ENCODE results near the gene DIP2C. TPM values are rescaled to one million over a fixed set of nuclear protein-coding genes. Genes with fewer than 3 reads are reported as not detected.
"Not testable (repeated sequence)": the region's sequence is repeated elsewhere in the genome, so short reads cannot be mapped to it uniquely, and the experiment has no call there.

The DIP2C gene
- total RNA-seq, 2 experiments from 2014 or later, result 0.70 to 0.76 TPM

DNA sequence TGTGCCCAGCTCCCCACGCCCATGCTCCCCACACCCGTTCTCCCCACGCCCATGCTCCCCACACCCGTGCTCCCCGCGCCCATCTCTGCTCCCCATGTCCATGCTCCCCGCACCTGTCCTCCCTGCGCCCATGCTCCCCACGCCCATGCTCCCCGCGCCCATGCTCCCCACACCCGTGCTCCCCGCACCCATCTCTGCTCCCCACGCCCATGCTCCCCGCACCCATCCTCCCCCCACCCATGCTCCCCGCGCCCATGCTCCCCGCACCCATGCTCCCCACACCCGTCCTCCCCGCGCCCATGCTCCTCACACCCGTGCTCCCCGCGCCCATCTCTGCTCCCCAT lies 10.8 kb downstream of the DIP2C start:
- H3K4me1 Mint-ChIP-seq; POLR2A ChIA-PET; H3K36me3 Mint-ChIP-seq (ENCODE audit: low read depth); H3K4me3 Mint-ChIP-seq; CTCF ChIA-PET; H3K9me3 Mint-ChIP-seq; DNase-seq; H3K27ac Mint-ChIP-seq: not testable (repeated sequence)
- H3K27me3 Mint-ChIP-seq, result peaks cover 12% of the 10 kb centered on the region

DNA sequence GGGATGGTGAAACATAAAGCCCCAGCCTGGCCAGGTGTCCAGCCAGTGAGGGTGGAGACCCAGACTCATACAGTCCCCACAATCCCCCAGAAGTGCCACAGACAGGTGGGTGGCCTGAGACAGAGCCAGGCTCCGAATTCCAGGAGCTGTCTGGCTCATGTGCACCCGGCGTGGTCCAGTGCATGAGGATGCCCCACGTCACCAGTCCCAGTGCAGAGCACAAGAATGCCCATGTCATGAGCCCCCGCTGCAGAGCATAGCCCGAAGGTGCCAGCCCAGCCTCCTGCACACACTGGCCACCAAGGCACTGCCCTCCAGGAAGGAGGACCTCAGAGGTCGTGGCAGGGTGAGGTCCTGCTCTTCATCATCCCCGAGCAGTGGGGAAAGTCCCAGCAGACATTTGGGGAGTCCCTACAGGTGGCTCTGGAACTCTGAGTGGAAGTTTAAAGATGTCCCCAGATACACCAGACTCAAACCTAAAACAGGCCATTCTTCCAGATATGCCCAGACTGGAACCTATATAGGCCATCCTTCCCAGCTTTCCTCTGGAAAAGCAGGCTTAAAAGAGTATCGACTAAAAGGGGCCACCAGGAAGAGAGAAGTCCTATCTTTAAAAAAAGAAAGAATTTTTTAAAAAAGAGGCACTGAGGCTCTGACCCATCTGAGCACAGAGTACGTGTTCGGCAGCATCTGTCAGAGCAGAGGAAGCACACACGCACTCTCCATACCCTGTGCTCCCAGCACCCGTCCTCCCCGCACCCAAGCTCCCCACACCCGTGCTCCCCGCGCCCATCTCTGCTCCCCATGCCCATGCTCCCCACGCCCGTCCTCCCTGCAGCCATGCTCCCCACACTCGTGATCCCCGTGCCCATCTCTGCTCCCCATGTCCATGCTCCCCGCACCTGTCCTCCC lies 11.5 kb downstream of the DIP2C start:
- ChIA-PET POLR2A (no interaction called here), CTCF (interaction anchor here (0.6 kb wide), 1 partner anchor 165 kb away, joined by 4 read pairs; no protein-coding TSS in a partner anchor)
- H3K4me1 Mint-ChIP-seq, result peaks cover 5% of the 10 kb centered on the region
- no peaks in the 10 kb centered on the region for H3K9me3 Mint-ChIP-seq
- no peak overlapping the region for H3K4me3 Mint-ChIP-seq
- no peak overlapping the region for H3K27ac Mint-ChIP-seq
- DNase-seq, result no peak
- peaks cover 16% of the 10 kb centered on the region for H3K27me3 Mint-ChIP-seq
- H3K36me3 Mint-ChIP-seq (ENCODE audit: low read depth), result no peaks in the 10 kb centered on the region

DNA sequence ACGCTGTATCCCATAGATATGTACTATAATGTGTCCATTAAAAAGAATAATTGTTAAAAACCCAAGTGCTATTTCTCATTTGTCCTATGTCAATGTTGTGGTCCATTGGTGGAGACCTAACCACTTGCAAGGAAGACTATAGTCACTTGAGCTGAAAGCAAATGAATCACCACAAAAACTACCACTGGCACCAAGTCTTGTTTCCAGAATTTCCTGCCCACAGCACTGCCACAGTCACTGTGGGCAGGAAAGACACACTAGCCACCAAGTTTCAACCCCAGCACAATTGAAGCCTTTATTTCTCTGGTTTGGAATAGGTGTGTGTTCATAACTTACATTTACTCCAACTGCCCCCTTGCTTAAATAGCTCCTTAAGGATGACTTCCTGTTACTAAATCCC lies 12.4 kb downstream of the DIP2C start:
- H3K27me3 Mint-ChIP-seq, result peaks cover 16% of the 10 kb centered on the region
- ChIA-PET CTCF (interaction anchor here (0.6 kb wide), 1 partner anchor 164 kb away, joined by 4 read pairs; no protein-coding TSS in a partner anchor), POLR2A (interaction anchor here (0.6 kb wide), 1 partner anchor 136 kb away, joined by 4 read pairs; no protein-coding TSS in a partner anchor)
- H3K27ac Mint-ChIP-seq, result no peak overlapping the region
- DNase-seq, result no peak
- no peaks in the 10 kb centered on the region for H3K36me3 Mint-ChIP-seq (ENCODE audit: low read depth)
- peaks cover 5% of the 10 kb centered on the region for H3K4me1 Mint-ChIP-seq
- H3K4me3 Mint-ChIP-seq, result no peak overlapping the region
- H3K9me3 Mint-ChIP-seq, result peaks cover under 1% of the 10 kb centered on the region

DNA sequence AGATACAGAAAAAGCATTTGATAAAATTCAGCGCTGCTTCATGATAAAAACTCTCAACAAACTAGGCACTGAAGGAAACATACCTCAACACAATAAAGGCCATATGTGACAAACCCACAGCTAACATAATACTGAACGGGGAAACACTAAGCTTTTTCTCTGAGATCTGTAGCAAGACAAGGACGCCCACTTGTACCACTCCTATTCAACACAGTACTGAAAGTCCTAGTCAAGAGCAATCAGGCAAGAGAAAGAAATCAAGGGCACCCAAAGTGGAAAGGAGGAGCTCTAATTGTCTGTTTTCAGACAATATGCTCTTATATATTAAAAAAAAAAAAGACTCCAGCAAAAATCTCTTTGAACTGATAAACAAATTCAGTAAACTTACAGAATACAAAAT lies 13.3 kb downstream of the DIP2C start:
- no peak for DNase-seq
- Mint-ChIP-seq H3K27me3 (peaks cover 16% of the 10 kb centered on the region), H3K27ac (no peak overlapping the region), H3K4me3 (no peak overlapping the region), H3K9me3 (peaks cover 3% of the 10 kb centered on the region), H3K4me1 (peaks cover 5% of the 10 kb centered on the region), H3K36me3 (ENCODE audit: low read depth) (no peaks in the 10 kb centered on the region)
- ChIA-PET POLR2A (no interaction called here), CTCF (no interaction called here)

DNA sequence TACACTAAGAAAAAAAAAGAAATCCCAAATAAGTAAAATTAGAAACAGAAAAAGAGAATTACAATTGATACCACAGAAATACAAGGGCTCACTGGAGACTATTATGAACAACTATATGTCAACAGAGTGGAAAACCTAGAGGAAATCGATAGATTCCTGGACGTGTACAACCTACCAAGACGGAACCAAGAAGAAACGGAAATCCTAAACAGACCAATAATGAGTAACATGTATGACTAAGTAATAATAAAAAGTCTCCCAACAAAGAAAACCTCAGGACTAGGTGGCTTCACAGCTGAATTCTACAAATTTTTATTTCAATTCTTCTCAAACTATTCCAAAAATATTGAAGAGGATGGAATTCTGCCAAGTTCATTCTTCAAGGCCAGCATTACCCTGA lies 13.9 kb downstream of the DIP2C start:
- Mint-ChIP-seq H3K36me3 (ENCODE audit: low read depth) (no peaks in the 10 kb centered on the region), H3K27ac (no peak overlapping the region)
- POLR2A ChIA-PET, result no interaction called here

DNA sequence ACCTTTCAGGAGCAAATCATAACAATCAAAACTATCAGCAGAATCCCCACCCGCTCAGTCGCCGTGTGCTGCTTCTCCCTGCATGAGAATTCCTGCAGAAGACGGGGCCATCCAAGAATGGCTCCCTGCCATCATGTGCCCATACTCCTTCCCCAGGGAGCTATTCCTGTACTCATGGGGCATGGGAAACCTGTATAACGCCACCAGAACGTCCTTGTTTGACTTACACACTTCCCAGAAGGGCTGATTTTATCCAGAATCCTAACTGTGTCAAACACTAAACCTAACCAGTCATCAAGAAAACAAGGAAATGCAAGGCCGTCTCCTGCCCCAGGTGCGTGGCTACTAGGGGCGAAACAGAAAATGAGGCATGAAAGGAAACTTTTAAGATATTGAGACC lies 16.0 kb downstream of the DIP2C start:
- peaks cover 16% of the 10 kb centered on the region for H3K27me3 Mint-ChIP-seq
- DNase-seq, result no peak
- H3K9me3 Mint-ChIP-seq, result peaks cover 10% of the 10 kb centered on the region
- no peak overlapping the region for H3K27ac Mint-ChIP-seq
- ChIA-PET POLR2A (no interaction called here), CTCF (no interaction called here)
- no peaks in the 10 kb centered on the region for H3K36me3 Mint-ChIP-seq (ENCODE audit: low read depth)
- peaks cover 5% of the 10 kb centered on the region for H3K4me1 Mint-ChIP-seq
- H3K4me3 Mint-ChIP-seq, result no peak overlapping the region

More for the DNA sequence above, 13.9 kb downstream of the DIP2C start:
- Mint-ChIP-seq H3K4me3 (no peak overlapping the region), H3K27me3 (peaks cover 16% of the 10 kb centered on the region), H3K4me1 (peaks cover 5% of the 10 kb centered on the region), H3K9me3 (peaks cover 3% of the 10 kb centered on the region)
- DNase-seq, result no peak
- CTCF ChIA-PET, result no interaction called here

DNA sequence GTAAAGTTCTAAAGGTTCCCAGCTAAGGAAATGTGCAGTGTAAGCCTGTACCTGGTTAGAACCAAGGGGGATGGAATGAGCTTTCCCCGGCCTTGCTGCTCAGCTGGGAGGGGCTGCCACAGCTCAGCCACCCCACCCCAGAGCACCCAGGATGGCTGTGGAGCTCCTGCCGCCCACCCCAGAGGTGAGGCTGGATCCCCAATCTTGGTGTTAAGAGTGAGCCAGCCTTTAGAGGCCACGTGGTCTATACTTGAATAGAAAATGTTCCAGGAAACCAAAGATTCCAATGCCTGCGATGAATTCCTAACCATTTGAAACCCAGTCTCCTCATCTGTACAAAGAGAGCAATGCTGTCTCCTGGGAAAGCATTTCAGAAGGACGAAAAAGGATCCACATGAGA lies 16.5 kb downstream of the DIP2C start:
- H3K4me1 Mint-ChIP-seq, result peaks cover 5% of the 10 kb centered on the region
- H3K36me3 Mint-ChIP-seq (ENCODE audit: low read depth), result no peaks in the 10 kb centered on the region
- POLR2A ChIA-PET, result no interaction called here
- DNase-seq, result no peak
- no peak overlapping the region for H3K27ac Mint-ChIP-seq
- H3K9me3 Mint-ChIP-seq, result peaks cover 10% of the 10 kb centered on the region
- CTCF ChIA-PET, result no interaction called here
- H3K4me3 Mint-ChIP-seq, result no peak overlapping the region
- H3K27me3 Mint-ChIP-seq, result peaks cover 16% of the 10 kb centered on the region

DNA sequence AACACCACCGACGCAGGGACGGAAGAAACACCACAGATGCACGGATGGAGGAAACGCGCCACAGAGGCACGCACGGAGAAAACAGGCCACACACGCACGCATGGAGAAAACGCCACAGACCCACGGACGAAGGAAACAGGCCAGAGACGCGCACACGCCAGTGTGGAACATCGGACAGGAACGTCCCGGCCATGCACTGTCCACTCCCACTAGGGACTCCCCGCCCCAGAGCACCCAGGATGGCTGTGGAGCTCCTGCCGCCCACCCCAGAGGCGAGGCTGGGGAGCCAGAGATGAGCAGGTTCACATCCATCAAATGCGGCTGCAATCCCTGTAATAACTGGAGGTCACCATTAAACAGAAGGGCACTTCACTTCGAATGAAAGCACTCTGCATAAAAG lies 17.3 kb downstream of the DIP2C start:
- DNase-seq, result no peak
- Mint-ChIP-seq H3K4me1 (peaks cover 3% of the 10 kb centered on the region), H3K9me3 (peaks cover 10% of the 10 kb centered on the region), H3K36me3 (ENCODE audit: low read depth) (no peaks in the 10 kb centered on the region), H3K27me3 (peaks cover 14% of the 10 kb centered on the region), H3K27ac (no peak overlapping the region), H3K4me3 (no peak overlapping the region)
- POLR2A ChIA-PET, result no interaction called here
- CTCF ChIA-PET, result no interaction called here

DNA sequence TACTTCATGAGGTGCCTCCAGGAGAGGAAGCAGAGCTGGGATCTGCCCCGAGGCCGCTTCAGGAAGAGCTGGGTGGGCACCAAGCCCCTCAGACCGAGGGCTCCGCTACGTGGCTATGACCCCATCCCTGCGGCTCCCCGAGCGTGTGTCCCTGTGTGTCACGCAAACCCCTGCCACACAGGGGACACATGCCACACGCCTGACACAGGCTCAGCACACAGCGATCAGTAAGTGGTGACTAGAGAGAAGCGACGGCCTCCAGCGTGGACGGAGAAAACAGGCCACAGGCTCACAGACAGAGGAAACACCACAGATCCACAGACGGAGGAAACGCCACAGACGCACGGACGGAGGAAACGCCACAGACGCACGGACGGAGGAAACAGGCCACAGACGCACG lies 18.5 kb downstream of the DIP2C start:
- ChIA-PET POLR2A (no interaction called here), CTCF (no interaction called here)
- H3K27ac Mint-ChIP-seq, result no peak overlapping the region
- peaks cover 12% of the 10 kb centered on the region for H3K27me3 Mint-ChIP-seq
- H3K4me3 Mint-ChIP-seq, result no peak overlapping the region
- H3K36me3 Mint-ChIP-seq (ENCODE audit: low read depth), result no peaks in the 10 kb centered on the region
- H3K9me3 Mint-ChIP-seq, result peaks cover 10% of the 10 kb centered on the region
- H3K4me1 Mint-ChIP-seq, result no peaks in the 10 kb centered on the region
- no peak for DNase-seq

DNA sequence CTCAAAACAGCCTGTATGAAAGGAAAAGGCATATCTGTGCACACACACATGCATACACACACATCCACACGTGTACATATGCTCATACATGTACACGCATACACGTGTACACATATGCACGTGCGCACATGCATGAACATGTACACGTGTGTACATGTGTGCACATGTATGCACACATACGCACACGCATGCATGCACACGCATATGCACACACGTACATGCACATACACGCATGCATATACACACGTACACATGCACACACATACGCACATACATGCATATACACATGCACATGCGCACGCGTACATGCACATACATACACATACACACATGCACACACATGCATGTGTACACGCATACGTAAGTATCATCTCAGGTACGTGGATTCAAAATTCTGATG lies 19.4 kb downstream of the DIP2C start:
- Mint-ChIP-seq H3K27ac (no peak overlapping the region), H3K9me3 (peaks cover 13% of the 10 kb centered on the region), H3K4me1 (no peaks in the 10 kb centered on the region), H3K4me3 (no peak overlapping the region), H3K27me3 (peaks cover 9% of the 10 kb centered on the region), H3K36me3 (ENCODE audit: low read depth) (no peaks in the 10 kb centered on the region)
- CTCF ChIA-PET, result no interaction called here
- no peak for DNase-seq
- POLR2A ChIA-PET, result no interaction called here

DNA sequence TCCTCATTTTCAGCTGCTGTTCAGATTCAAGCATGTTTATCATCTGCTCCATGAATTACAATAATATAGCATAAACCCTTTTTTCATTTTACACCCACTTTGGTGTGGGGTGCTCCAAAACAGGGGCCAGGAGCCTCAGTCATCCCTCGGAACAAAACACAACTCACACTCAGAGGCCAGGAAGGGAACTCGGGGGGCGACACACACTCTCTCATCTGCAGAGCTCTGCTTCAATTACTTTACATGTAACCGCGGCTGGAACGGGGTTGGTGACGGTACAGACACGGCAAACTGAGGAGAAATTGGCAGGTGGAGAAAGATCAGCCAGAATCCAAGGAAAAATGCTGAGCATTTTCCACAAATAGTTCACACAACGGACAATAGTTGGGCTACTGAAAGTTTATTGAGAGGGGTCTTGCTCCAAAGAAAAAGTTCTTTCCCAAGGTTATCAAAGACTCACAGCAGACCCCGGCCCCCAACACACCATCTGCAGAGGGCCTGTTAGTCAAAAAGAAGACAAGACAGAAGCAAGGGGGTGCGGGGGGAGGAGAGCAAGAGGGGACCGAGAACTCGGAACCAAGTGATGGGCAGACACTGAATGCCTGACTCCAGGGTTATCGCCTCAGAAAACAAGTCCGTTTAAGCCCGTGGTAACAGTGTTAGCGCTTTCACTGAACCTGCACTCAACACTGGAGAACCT lies 20.5 kb downstream of the DIP2C start:
- no peak overlapping the region for H3K4me3 Mint-ChIP-seq
- POLR2A ChIA-PET, result no interaction called here

DNA sequence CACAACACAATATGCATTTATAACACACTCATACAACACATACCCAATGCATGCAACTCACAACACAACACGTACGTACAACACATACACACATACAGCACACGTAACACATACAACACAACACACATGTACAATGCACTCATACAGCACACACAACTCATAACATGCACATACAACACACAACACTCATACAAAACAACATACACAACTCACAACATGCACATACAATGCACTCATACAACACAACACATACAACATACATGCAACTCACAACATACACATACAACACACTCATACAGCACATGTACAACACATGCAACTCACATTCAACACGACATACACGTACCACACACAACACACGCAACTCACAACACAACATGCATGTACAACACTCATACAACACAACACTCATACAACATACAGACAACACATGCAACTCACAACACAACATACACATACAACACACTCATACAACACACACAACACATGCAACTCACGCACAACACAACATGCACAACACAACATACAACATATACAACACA lies 21.8 kb downstream of the DIP2C start:
- no peak for DNase-seq
- POLR2A ChIA-PET, result no interaction called here
- Mint-ChIP-seq H3K4me3 (no peak overlapping the region), H3K36me3 (ENCODE audit: low read depth) (no peaks in the 10 kb centered on the region), H3K27ac (no peak overlapping the region), H3K9me3 (peaks cover 13% of the 10 kb centered on the region), H3K27me3 (peaks cover 4% of the 10 kb centered on the region), H3K4me1 (peaks cover 3% of the 10 kb centered on the region)
- CTCF ChIA-PET, result no interaction called here

More for the DNA sequence above, 20.5 kb downstream of the DIP2C start:
- Mint-ChIP-seq H3K9me3 (peaks cover 13% of the 10 kb centered on the region), H3K27ac (no peak overlapping the region), H3K36me3 (ENCODE audit: low read depth) (no peaks in the 10 kb centered on the region), H3K4me1 (no peaks in the 10 kb centered on the region), H3K27me3 (peaks cover 5% of the 10 kb centered on the region)
- DNase-seq, result no peak
- CTCF ChIA-PET, result no interaction called here

DNA sequence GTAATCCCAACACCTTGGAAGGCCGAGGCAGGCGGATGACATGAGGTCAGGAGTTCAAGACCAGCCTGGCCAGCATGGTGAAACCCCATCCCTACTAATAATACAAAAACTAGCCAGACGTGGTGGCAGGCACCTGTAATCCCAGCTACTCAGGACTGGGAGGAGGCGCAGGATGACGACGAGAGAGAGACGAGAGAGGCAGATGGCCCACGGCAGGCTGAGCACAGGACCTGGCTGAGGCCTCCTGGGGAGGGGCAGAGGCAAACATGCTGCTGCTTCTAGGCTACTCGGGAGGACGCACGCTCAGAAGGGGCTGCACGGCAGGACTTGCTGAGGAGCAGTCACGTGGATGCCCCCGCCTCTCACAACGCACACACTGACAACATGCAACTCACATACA lies 22.4 kb downstream of the DIP2C start:
- POLR2A ChIA-PET, result no interaction called here
- no peak for DNase-seq
- peaks cover 4% of the 10 kb centered on the region for H3K27me3 Mint-ChIP-seq
- H3K9me3 Mint-ChIP-seq, result peaks cover 13% of the 10 kb centered on the region
- no peak overlapping the region for H3K27ac Mint-ChIP-seq
- no peak overlapping the region for H3K4me3 Mint-ChIP-seq
- CTCF ChIA-PET, result no interaction called here
- no peaks in the 10 kb centered on the region for H3K36me3 Mint-ChIP-seq (ENCODE audit: low read depth)
- peaks cover 6% of the 10 kb centered on the region for H3K4me1 Mint-ChIP-seq

Data from activated CD4-positive, alpha-beta memory T cell treated with anti-CD3 and anti-CD28 coated beads, Interleukin-2, amount 10 ng/mL, durations not matched to agents 7 days and 5 days (primary cell).